MM.1S (cell line): ENCODE data around the gene PPM1H.

ENCODE experiments used
- DNase-seq: peaks from one replicate; pipeline ENCODE4 v3.0.0-alpha.2; 2015
- H2AFZ ChIP-seq: fragments of 300-600 bp; sonication (generic); 2 replicates; pipeline ENCODE4 v1.6.0; 2016; ENCODE audit warnings: antibody characterized with exemption, low read length
- H3F3A ChIP-seq: fragments of 300-600 bp; sonication (generic); 2 replicates; pipeline ENCODE4 v1.6.1; 2016; ENCODE audit warnings: mild to moderate bottlenecking, antibody characterized with exemption, low read length, moderate library complexity, mixed read lengths; ENCODE audit not compliant: insufficient read depth
- H3K27ac ChIP-seq: fragments of 300-600 bp; sonication (generic); 2 replicates; pipeline ENCODE4 v1.5.1; 2016; ENCODE audit warnings: mild to moderate bottlenecking, low read length
- H3K27me3 ChIP-seq: fragments of 300-600 bp; sonication (generic); replicated peaks from 2 replicates; pipeline ENCODE4 v1.6.0; 2016; ENCODE audit warnings: low read length; ENCODE audit not compliant: insufficient read depth
- H3K36me3 ChIP-seq: fragments of 300-600 bp; sonication (generic); replicated peaks from 2 replicates; pipeline ENCODE4 v1.6.1; 2016; ENCODE audit warnings: mild to moderate bottlenecking, low read length, mixed read lengths; ENCODE audit not compliant: insufficient read depth
- H3K4me1 ChIP-seq: fragments of 300-600 bp; sonication (generic); 2 replicates; pipeline ENCODE4 v1.6.1; 2016; ENCODE audit warnings: low read length, mixed read lengths
- H3K4me2 ChIP-seq: fragments of 300-600 bp; sonication (generic); 2 replicates; pipeline ENCODE4 v1.6.0; 2016; ENCODE audit warnings: low read depth, low read length
- H3K4me3 ChIP-seq: fragments of 300-600 bp; sonication (generic); 2 replicates; pipeline ENCODE4 v1.5.1; 2016; ENCODE audit warnings: low read length, mixed read lengths
- H3K79me2 ChIP-seq: fragments of 300-600 bp; sonication (generic); 2 replicates; pipeline ENCODE4 v1.6.1; 2016; ENCODE audit warnings: mixed run types, low read length, mixed read lengths
- H3K9ac ChIP-seq: fragments of 300-600 bp; sonication (generic); 2 replicates; pipeline ENCODE4 v1.6.1; 2016; ENCODE audit warnings: low read length, mixed read lengths
- H3K9me2 ChIP-seq: fragments of 300-600 bp; sonication (generic); replicated peaks from 2 replicates; pipeline ENCODE4 v1.6.1; 2016; ENCODE audit warnings: mild to moderate bottlenecking, low read length, mixed read lengths; ENCODE audit not compliant: insufficient read depth
- H3K9me3 ChIP-seq: fragments of 300-600 bp; sonication (generic); replicated peaks from 2 replicates; pipeline ENCODE4 v1.6.1; 2016; ENCODE audit warnings: mild to moderate bottlenecking, low read length, mixed read lengths; ENCODE audit not compliant: insufficient read depth
- H4K20me1 ChIP-seq: fragments of 300-600 bp; sonication (generic); 2 replicates; pipeline ENCODE4 v1.6.1; 2016; ENCODE audit warnings: mild to moderate bottlenecking, low read length, moderate library complexity, mixed read lengths; ENCODE audit not compliant: insufficient read depth
- CTCF ChIP-seq: fragments of 300-600 bp; sonication (generic); IDR thresholded peaks from 2 replicates; pipeline ENCODE4 v1.5.1; 2016; ENCODE audit warnings: antibody characterized with exemption, low read length, mixed read lengths
- EZH2 ChIP-seq: fragments of 300-600 bp; sonication (generic); optimal IDR thresholded peaks from 2 replicates; pipeline ENCODE3; 2017; ENCODE audit warnings: low read depth, mild to moderate bottlenecking, antibody characterized with exemption, low read length, mixed read lengths
- EZH2phosphoT487 ChIP-seq: fragments of 300-600 bp; sonication (generic); IDR thresholded peaks from 2 replicates; pipeline ENCODE4 v1.6.1; 2018; ENCODE audit warnings: antibody characterized with exemption, low read length

PPM1H gene

GRCh38 chr12:62599854-62600437 is 335.0 kb downstream of the PPM1H start:
- no peaks in the 10 kb centered on the region for H3K36me3 ChIP-seq
- H2AFZ ChIP-seq: no peak overlapping the region
- no peaks in the 10 kb centered on the region; the same call in 1 of the 2 replicates for H3K9me2 ChIP-seq
- H3K4me3 ChIP-seq: no peak overlapping the region
- H3K4me2 ChIP-seq: no peak overlapping the region
- TF ChIP-seq CTCF (peak; percentile 22), EZH2 (no peak), EZH2phosphoT487 (no peak)
- DNase-seq: no peak
- no peak overlapping the region for H3K27ac ChIP-seq
- no peak overlapping the region for H3K9ac ChIP-seq
- peaks cover 14% of the 10 kb centered on the region for H3K79me2 ChIP-seq
- no peaks in the 10 kb centered on the region for H3K9me3 ChIP-seq
- peaks cover 29% of the 10 kb centered on the region for H3F3A ChIP-seq
- peaks cover 22% of the 10 kb centered on the region for H3K4me1 ChIP-seq
- H3K27me3 ChIP-seq: no peaks in the 10 kb centered on the region
- no peaks in the 10 kb centered on the region for H4K20me1 ChIP-seq

- peaks cover 3% of the 10 kb centered on the region for H3K79me2 ChIP-seq
- no peaks in the 10 kb centered on the region; the same call in 1 of the 2 replicates for H3K9me2 ChIP-seq
- no peak overlapping the region for H3K4me2 ChIP-seq
- no peak for TF ChIP-seq CTCF
- no peak for TF ChIP-seq EZH2phosphoT487
- TF ChIP-seq EZH2: no peak
- no peaks in the 10 kb centered on the region for H4K20me1 ChIP-seq
- no peak overlapping the region for H3K4me3 ChIP-seq
- no peaks in the 10 kb centered on the region for H3K27me3 ChIP-seq
- H3K9me3 ChIP-seq: no peaks in the 10 kb centered on the region
- H3K9ac ChIP-seq: no peak overlapping the region
- H2AFZ ChIP-seq: no peak overlapping the region
- H3K27ac ChIP-seq: no peak overlapping the region
- H3F3A ChIP-seq: peaks cover 27% of the 10 kb centered on the region
- no peaks in the 10 kb centered on the region for H3K36me3 ChIP-seq
- no peak for DNase-seq
- peaks cover 13% of the 10 kb centered on the region; the same call in 1 of the 2 replicates for H3K4me1 ChIP-seq
Measured at GRCh38 chr12:62598846-62599245, 336.1 kb downstream of the PPM1H start.

- Histone ChIP-seq H2AFZ (no peak overlapping the region), H3K9me3 (no peaks in the 10 kb centered on the region), H3K27me3 (no peaks in the 10 kb centered on the region), H3K4me3 (no peak overlapping the region), H4K20me1 (no peaks in the 10 kb centered on the region), H3K27ac (no peak overlapping the region), H3K36me3 (no peaks in the 10 kb centered on the region), H3K9me2 (no peaks in the 10 kb centered on the region; the same call in 1 of the 2 replicates), H3K9ac (no peak overlapping the region), H3K4me2 (no peak overlapping the region), H3K79me2 (no peaks in the 10 kb centered on the region), H3F3A (peaks cover 12% of the 10 kb centered on the region), H3K4me1 (peaks cover 13% of the 10 kb centered on the region; the same call in 1 of the 2 replicates)
- DNase-seq: no peak
- TF ChIP-seq EZH2phosphoT487 (no peak), EZH2 (no peak), CTCF (no peak)
Measured at GRCh38 chr12:62597253-62597652, 337.7 kb downstream of the PPM1H start.
